Measurements from ENCODE around the gene TEX264. TPM values are rescaled to one million over a fixed set of nuclear protein-coding genes. Genes with fewer than 3 reads are reported as not detected.

TEX264 gene
- total RNA-seq, 1 donor from 2014 or later, result 15.9 TPM

DNA sequence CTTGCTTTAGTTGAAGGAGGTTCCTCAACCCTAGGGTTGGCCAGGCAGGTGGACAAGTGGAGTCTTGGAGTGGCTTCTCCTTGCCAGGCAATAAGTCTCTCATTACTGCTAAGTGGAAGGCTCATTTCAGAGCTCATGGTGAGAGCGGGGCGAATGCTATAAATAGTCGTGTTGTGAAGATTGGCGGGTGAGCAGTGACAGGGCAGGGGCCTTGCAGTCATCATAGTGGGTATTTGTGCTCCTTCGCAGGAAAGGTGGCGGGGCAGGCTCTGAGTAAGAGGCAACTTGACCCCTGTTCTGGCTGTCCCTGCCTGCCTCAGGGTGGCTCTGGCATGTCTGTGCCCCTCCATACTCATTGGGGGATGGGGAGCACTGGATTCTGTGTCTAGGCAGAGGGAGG, 27.2 kb downstream of the TEX264 start:
- DNase-seq, result no peak

DNA sequence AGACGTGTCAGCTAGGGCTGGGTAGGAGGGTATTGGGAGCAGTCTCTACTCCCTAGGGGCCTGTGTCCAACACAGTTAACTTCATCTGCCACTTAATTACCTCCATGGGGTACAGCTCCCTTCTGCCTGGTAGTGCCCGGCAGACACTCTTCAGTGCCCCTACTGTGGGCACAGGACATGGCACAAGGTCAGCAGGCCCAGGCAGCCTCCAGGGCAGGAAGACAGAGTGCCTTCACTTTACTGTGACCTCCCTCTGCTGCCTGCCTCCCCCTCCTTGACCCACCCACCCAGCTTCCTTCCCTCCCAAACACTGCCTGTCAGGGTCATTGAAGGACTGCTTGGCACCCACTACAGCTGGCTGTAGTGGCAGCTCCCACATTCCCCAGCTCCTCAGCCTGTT, 29.4 kb downstream of the TEX264 start:
- no peak for DNase-seq

DNA sequence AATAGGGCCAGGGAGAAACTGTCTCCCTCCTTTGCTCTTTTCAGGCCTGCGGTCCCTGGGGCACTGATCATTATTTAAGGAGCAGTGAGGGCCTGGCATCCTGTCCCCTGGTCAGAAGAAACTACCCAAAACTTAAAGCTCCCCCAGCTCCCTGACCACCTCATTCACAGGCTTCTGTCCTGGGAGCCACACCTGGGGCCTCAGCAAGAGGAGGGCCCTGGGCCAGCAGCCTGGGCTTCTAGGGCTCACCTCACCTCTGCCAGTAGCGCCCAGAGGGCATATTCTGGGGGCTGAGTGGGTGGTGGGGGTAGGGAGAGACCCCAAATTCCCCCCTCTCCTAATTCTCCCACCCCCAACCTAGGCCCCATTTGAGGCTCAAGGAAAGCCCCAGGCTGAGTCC, 31.1 kb downstream of the TEX264 start:
- DNase-seq, result no peak

DNA sequence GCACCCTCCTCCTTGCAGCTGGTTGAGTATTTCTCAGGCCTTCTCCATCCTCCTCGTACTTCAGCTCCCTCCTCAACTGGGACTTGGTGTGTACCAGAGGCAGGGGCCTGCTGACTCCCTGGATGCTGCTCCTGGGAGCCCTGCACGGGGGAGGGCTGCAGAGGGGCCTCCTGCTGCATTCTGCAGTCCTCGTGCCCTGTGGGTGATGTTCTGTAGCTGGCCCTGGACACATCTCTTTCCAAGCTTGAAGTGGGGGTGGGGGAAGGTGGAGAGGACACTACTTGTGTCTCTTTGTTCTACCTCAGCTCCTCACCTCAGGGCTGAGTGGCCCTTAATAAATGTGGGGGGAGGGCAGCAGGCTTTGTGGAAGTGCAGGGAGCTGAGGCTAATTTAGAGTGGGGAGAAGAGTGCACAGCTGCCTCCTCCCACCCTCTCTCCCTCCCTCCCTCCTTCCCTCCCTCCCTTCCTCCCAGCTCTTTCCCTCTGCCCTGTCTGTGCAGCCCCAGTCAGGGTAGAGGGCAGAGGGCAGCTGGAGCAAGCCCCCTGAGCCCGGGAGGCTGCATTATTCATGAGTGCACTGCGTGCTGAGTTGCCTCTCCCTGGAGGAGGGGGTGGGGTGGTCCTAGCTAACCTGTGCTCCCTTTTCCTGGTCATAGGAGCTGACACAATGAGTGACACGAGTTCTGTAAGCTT, 32.2 kb downstream of the TEX264 start:
- DNase-seq, result no peak

DNA sequence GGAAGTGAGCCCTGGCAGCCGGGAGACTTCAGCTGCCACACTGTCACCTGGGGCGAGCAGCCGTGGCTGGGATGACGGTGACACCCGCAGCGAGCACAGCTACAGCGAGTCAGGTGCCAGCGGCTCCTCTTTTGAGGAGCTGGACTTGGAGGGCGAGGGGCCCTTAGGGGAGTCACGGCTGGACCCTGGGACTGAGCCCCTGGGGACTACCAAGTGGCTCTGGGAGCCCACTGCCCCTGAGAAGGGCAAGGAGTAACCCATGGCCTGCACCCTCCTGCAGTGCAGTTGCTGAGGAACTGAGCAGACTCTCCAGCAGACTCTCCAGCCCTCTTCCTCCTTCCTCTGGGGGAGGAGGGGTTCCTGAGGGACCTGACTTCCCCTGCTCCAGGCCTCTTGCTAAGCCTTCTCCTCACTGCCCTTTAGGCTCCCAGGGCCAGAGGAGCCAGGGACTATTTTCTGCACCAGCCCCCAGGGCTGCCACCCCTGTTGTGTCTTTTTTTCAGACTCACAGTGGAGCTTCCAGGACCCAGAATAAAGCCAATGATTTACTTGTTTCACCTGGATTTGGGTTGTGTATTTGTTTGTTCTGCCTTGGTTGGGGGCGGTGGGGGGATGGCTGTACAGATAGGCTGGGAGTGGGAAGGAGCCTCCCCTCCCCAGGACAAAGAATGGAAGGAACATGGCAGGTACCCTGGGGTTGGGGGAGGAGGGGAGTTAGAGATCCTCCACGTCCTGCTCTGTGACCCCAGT, 32.9 kb downstream of the TEX264 start:
- DNase-seq, result no peak

DNA sequence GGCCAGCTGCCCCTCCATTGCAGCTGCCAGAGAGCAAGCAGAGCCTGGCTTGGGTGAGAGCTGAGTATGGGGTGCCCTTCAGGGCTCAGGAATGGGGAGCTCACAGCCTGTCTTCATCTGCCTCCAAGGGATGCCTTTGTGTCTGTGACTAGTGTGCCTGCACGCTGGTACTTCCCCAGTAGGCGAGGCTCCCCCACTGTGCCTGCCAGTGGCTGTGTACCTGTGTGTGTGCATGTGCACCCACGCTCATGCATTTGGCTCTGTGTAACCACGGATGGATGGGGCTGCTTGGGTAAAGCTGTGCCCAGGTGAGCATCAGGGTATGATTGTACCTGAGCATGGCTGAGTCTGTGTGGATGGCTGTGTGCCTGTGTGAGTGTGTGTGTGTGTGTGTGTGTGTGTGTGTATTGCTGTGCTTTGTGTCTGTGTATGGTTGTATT, 33.5 kb downstream of the TEX264 start:
- DNase-seq, result no peak

DNA sequence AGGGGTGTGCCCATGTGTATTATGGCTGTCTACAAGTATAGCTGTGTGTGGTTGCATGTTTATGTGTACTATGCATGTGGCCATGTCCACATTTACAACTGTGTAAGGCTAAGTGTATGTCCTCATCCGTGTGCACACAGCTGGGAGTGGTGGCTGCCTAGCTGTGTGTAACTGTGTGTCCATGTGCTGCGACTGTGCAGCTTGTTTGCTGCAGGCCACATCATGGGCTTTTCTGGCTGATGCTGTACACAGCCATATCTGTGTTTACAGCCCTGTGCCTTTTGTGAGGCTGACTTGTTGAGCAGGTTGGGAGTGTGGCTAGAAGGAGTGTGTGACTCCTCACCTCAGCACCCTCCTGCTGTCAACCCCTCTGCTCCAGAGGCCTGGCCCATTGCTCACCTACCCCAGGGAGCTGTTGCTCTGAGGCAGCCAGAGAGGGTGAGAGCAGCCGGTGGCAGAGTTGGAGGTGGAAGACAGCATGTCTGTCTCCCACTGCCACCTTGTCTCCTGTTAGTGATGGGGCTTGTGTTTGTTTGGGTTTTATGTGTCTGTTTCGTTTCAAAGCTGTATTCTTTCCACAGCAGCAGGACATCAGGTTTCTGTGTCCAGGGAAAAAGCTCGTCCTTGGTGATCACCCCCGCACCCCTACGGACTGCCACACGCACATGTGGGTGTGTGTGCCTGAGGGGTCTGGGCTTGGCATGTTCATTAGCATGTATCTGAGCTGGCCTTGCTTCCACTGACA, 34.4 kb downstream of the TEX264 start:
- no peak for DNase-seq

DNA sequence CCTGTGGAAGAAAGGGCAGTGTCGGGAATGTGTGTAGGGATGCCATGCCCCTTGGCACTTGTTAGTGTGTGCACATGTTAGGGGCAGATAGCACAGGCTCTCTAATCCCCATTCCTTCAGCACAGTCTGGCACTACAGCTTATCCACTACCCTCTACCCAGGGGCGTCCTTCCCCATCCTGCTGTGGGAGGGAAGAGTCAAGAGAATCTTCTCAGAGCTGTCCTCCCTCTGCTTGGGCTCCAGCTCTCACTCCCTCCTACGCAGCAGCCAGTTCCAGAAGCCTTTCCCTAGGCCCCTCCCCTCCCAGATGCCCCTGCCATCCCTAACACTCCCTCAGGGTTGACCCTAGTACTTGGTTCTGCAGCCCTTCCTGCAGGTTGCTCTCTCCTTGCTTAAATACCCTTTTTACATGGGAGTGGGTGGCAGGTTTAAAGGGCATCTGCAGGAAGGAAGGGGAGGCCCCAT, 35.0 kb downstream of the TEX264 start:
- no peak for DNase-seq

DNA sequence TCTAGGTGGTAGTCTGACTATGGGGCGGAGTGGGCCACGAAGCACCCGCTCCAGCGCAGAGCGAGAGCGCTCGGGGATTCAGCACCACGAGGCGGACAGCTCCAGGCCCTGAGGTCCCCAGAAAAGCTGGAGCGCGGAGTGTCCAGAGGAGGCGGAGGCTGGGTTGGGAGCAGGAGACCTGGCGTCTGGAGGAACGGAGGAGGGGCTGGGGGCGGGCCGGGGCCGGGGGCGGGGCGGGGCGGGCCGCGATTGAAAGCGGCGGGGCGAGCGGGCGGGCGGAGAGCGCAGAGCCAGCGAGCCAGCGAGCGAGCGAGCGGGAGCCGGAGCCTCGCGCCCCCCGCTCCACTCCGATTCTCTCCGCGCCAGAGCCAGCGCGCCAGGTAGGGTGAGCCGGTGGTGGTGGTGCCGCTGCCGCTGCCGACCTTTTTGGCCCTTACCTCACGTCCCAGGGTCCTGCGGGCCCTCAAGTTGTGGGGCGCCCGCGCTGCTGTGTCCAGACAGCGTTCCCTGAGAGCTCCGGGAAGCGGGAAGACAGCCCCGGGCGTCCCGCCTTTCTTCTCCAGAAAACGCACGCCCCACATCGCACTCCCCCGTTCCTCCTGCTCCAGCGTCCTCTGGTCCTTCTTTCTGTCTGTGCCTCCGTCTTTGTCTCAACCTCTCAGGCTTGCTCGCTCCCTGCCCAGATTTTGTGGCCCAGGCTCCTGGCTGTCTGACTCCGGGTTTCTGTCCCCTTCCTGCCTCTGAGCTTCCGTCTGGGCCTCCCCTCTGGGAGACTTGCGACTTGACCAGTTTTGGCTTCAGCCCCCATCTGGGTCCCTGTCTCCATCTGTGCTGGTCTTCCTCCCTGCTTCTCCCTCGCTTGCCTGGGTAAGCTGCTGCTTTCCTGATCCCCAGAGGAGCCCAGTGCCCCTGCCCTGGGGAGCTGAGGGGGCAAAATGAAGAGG, 36.0 kb downstream of the TEX264 start, which contains the start of gene GRM2:
GRM2 (plus strand) TSS at position 281 of the 944 bp plus-strand sequence. CDS start 1,916 bp downstream, outside the sequence.
- DNase-seq, result no peak

DNA sequence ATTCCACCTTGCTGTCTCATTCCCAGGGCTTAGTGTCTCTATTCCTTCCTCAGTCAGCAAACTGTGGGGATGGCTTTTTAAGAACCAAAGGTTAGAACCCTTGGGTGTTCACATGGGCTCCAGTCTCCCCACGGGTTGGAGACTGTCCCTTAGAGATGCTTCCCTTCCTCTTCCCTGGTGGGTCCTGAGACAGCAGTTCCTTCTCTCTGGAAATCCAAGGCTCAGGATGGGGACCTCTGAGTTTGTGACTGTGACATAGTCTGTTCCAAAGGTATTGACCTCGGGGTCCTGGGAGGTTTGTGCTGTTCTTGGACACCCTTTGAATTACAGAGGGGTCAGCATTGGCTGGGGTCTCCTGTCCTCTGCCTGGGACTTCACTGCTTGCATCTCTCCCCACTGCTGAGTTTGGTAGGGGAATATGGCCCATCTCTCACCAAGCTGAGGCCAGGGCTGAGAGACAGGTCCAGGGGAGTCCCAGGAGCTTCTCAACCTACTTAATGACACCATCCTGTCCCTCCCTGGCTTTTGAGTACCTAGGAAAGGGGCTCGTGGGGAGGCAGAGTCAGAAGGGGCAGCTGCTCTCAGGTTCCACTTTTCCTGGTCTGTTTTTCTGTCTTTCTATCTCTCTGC, 37.3 kb downstream of the TEX264 start:
- DNase-seq, result no peak

DNA sequence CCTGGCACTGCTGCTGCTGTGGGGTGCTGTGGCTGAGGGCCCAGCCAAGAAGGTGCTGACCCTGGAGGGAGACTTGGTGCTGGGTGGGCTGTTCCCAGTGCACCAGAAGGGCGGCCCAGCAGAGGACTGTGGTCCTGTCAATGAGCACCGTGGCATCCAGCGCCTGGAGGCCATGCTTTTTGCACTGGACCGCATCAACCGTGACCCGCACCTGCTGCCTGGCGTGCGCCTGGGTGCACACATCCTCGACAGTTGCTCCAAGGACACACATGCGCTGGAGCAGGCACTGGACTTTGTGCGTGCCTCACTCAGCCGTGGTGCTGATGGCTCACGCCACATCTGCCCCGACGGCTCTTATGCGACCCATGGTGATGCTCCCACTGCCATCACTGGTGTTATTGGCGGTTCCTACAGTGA, 38.0 kb downstream of the TEX264 start:
- DNase-seq, result no peak

DNA sequence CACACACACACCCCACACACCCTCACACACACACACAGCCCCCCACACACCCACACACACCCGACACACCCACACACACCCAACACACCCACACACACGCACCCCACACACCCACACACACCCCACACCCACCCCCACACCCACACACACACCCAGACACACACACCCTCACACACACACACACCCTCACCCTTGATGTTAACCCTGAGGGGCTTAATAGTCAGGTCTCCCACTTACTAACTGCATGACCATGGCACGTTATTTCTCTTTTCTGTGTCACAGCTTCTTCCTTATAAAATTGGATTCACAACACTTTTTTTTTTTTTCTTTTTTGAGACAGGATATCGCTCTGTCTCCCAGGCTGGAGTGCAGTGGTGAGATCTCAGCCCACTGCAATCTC, 38.6 kb downstream of the TEX264 start:
- DNase-seq, result no peak

DNA sequence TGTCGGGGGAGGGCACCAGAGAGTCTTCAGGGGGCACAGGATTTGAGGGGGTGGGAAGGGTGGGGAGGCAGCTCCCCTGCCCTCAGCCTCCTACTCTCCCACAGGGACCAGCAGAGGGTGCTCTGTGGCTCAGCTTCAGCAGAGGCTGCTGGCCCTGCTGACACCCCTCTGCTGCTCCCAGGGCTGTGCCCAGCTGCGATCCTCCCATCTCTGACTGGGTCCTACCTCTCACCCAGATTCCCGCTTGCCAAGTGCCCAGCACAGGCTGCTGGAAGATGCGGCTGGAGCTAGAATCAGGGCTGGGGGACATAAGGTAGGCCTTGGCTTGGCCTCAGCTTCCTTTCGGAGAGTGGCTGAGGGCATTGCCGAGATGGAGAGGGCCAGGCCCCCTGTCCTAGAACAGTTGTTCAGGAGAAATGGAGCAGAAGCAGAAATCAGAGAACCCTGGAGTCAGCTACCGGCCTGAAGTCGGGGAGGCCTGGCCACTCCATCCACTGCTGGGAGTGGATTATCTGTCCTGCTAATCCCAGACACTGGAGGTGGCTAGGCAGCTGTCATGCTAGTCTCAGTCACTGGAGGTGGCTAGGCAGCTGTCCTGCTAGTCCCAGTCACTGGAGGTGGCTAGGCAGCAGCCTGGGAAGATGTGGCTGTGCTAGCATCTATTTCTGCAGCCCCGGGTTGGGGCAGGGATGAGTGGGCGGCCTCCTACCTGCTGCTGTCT, 39.7 kb downstream of the TEX264 start:
- no peak for DNase-seq

DNA sequence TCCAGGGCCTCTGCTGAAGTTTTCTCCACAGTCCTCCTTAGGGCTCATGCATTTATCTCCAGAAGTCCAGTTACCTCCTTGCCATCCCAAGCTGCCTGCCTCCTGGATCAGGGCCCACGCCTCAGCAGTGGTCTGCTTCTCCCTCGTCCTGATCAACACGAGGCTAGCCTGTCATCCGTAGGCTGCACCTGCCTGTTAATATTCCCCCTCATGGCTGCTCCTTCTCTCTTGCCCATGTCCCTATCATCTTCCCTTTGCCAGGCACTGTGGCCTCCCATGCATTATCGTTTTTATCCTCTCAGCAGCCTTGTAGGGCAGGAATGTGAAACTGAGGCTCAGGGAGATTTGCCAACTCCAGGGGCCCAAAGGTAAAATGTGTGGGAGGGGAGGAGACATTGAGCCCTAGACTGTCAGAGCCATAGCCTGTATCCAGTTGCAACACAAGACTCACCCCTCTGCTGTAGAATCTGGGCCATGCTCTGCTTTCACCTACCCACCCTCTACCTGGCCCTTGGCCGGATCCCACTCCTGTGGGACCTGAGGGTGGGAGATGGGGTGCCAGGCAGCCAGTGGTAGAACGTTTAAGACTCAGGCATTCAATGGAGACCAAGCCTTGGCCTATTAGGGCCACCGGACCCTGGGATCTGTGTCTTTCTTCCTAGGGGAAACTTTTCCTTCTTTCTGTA, 40.4 kb downstream of the TEX264 start:
- DNase-seq, result no peak

DNA sequence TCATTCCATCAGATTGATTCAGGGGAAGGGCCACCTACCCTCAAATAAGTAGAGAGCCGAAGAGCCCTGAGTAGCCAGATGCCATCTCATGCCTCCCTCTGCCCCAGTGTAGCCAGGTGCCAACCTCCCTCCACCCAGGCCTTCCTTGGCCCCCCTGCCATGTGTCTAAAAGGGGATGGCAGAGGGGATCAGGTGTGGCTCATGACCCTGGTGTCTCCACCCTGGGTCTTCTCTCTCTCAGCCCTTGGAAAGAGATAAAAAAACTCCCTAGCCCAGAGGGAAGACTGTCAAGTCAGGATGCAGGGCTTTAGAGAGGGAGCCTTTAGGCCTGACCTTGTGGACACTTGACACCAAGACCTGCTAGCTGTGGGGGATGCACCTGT, 41.0 kb downstream of the TEX264 start:
- no peak for DNase-seq

DNA sequence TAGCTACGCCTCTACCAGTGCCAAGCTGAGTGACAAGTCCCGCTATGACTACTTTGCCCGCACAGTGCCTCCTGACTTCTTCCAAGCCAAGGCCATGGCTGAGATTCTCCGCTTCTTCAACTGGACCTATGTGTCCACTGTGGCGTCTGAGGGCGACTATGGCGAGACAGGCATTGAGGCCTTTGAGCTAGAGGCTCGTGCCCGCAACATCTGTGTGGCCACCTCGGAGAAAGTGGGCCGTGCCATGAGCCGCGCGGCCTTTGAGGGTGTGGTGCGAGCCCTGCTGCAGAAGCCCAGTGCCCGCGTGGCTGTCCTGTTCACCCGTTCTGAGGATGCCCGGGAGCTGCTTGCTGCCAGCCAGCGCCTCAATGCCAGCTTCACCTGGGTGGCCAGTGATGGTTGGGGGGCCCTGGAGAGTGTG, 41.5 kb downstream of the TEX264 start:
- DNase-seq, result no peak

DNA sequence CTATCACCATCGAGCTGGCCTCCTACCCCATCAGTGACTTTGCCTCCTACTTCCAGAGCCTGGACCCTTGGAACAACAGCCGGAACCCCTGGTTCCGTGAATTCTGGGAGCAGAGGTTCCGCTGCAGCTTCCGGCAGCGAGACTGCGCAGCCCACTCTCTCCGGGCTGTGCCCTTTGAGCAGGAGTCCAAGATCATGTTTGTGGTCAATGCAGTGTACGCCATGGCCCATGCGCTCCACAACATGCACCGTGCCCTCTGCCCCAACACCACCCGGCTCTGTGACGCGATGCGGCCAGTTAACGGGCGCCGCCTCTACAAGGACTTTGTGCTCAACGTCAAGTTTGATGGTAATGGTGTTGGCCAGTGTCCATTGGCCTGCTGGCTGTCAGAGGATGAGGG, 41.9 kb downstream of the TEX264 start:
- DNase-seq, result no peak

DNA sequence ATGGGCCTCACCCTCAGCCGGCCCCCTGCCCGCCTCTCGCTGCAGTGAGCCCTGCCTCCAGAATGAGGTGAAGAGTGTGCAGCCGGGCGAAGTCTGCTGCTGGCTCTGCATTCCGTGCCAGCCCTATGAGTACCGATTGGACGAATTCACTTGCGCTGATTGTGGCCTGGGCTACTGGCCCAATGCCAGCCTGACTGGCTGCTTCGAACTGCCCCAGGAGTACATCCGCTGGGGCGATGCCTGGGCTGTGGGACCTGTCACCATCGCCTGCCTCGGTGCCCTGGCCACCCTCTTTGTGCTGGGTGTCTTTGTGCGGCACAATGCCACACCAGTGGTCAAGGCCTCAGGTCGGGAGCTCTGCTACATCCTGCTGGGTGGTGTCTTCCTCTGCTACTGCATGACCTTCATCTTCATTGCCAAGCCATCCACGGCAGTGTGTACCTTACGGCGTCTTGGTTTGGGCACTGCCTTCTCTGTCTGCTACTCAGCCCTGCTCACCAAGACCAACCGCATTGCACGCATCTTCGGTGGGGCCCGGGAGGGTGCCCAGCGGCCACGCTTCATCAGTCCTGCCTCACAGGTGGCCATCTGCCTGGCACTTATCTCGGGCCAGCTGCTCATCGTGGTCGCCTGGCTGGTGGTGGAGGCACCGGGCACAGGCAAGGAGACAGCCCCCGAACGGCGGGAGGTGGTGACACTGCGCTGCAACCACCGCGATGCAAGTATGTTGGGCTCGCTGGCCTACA, 44.4 kb downstream of the TEX264 start:
- no peak for DNase-seq

DNA sequence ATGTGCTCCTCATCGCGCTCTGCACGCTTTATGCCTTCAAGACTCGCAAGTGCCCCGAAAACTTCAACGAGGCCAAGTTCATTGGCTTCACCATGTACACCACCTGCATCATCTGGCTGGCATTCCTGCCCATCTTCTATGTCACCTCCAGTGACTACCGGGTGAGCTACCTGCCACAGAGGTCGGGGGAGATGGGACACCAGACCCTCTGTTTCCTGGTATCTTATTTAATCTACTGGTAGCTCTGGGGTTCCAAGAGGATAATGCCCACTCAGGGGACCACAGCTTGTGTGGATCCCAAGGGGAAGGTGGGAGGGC, 44.9 kb downstream of the TEX264 start:
- DNase-seq, result no peak

DNA sequence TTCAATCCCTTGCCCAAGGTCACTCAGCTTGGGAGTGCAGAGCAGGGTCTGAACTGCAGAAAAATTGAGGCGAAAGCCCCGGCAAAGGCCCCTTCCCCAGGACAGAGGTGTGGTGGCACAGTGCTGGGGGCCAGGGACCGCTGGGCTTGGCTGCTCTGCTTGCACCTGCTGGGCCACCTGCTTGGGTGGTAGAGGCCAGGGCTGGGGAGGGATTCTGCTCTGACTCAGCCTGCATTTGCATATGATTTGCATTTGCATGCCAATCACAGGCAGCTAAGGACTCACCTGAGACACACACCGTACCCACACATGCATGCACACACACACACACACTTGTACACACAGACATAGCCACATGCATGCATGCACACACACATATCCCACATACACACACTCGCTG, 45.8 kb downstream of the TEX264 start:
- DNase-seq, result no peak

All from occipital lobe (tissue), 2 donors.